Ishikawa (cell line): ENCODE results near the gene ANKHD1.

Experiments
- EGR1 ChIP-seq: IDR thresholded peaks from 2 replicates; pipeline ENCODE4 v1.6.1; 2012
- EP300 ChIP-seq: IDR thresholded peaks from 2 replicates; pipeline ENCODE4 v1.6.1; 2012; ENCODE audit warnings: borderline replicate concordance
- FOXM1 ChIP-seq: IDR thresholded peaks from 2 replicates; pipeline ENCODE4 v1.6.1; 2012; ENCODE audit warnings: low read depth, borderline replicate concordance
- TCF12 ChIP-seq: IDR thresholded peaks from 2 replicates; pipeline ENCODE4 v1.6.1; 2012; ENCODE audit warnings: low read depth
- ZBTB7A ChIP-seq: IDR thresholded peaks from 2 replicates; pipeline ENCODE4 v1.6.1; 2012; ENCODE audit warnings: low read depth

GRCh38 chr5:140383300-140383699 is 18.3 kb upstream of the ANKHD1 start:
- no peak for TF ChIP-seq EGR1
- no peak for TF ChIP-seq FOXM1
- no peak for TF ChIP-seq EP300
- TF ChIP-seq TCF12 = no peak
- TF ChIP-seq ZBTB7A = no peak
